NCI-H748 (cell line): ENCODE measurements around the gene S100A7A.
"Not testable (repeated sequence)": the region's sequence is repeated elsewhere in the genome, so short reads cannot be mapped to it uniquely, and the experiment has no call there.

ENCODE experiments used
- DNase-seq: peaks from one replicate; lab custom pipeline; 2025; ENCODE audit not compliant: unreplicated experiment; lab: John Stamatoyannopoulos, UW

S100A7A gene

DNA sequence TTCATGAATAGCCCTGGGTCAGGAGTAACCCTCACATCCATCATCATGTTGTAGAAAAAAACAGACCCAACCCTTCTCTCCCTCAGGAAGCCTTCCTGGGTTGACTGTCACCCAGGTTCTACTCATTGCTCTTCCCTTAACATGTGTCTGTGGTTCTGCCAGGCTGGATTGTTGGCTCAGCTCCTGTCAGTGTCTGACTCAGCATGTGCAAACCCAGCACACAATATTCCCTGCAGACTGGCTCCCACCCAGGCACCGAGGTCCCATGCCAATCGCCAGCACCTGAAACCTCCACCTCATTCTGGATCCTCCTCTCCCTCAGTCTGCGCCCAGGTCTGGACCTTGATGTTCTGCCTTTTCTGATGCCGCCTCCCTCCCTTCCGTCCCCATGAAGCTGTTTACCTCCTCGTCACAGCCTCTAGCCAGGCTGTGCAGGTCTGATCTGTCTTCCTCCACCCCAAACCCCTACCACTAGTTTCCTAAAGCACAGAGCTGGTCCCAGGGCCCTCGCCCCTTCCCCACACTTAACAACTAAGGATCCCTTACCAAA is 21.1 kb upstream of the S100A7A start:
- no peak for DNase-seq

DNA sequence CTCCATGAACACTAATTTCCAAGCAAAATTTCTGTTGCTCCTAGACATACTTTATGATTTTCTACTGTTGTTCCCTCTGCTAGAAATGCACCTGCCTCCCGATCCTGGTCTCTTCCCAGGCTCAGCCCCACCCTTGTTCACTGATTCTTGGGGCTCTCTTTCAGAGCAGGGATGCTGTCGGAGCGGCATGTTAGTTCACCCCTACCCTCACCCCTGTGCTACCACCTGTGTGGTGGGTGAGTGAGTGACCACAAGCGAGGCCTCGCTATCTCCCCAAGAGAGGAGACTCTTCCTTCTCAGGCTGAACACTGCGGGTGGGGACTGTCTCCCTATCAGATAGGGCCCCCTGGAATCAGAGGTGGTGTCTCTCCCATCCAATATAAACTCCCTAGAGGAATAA is 20.5 kb upstream of the S100A7A start:
- DNase-seq: no peak

DNA sequence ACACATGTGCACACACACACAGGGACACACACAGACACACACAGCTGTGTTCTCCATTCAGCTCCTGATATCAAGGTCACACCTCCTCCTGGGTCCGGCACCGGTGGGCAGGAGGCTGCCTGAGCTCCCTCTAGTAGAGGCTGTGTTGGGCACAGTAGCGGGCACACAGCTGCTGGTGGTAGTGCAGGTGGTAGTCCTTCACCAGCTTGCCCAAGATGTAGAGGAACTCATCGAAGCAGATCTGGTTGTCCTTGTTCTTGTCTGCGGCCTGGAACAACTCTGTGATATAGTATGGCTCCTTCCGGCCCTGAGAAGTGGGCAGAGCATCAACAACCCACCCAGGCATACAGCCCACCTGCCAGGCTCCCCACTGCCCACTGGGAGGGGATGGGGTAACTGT is 19.9 kb upstream of the S100A7A start:
- no peak for DNase-seq

DNA sequence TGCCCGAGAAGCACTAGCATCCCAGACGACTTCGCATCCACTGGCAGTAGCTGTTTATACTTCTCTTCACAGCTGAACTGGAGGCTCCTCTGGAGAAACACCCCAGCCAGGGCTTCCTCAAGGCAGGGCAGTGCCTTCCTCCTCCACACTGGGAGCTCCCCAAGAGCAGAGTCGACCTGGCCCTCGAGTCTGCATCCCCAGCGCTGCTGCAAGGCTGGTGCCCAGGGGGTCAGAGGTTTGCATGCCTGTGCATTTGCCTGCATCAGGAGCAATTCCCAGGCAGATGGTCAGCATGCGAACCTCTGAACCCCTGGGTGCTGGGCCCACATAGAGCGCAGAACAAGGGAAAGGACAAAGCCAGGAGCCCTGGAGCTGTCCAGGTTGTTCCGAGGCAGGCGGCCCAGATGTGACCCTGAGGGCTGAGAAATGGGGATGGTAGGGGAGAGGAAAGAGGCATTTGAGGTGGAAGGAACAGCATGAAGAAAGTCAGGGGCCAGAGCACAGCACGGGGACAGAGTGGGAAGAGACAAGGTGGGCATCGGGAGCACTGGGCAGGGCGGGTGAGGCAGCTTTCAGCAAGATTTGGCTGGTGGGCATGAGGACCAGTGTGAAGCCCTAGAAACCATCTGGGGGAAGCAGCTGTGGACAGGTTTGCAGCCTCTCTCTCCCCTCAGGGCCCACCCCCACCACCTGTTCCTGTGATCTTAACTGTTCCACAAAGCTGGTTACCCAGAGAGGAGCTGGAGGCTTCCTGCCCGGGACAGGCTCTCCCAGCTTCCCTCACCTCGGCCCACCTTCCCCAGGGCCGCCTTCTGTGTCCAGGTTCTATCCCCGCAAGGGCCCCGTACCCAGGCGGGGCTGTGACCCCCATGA is 19.0 kb upstream of the S100A7A start:
- no peak for DNase-seq

DNA sequence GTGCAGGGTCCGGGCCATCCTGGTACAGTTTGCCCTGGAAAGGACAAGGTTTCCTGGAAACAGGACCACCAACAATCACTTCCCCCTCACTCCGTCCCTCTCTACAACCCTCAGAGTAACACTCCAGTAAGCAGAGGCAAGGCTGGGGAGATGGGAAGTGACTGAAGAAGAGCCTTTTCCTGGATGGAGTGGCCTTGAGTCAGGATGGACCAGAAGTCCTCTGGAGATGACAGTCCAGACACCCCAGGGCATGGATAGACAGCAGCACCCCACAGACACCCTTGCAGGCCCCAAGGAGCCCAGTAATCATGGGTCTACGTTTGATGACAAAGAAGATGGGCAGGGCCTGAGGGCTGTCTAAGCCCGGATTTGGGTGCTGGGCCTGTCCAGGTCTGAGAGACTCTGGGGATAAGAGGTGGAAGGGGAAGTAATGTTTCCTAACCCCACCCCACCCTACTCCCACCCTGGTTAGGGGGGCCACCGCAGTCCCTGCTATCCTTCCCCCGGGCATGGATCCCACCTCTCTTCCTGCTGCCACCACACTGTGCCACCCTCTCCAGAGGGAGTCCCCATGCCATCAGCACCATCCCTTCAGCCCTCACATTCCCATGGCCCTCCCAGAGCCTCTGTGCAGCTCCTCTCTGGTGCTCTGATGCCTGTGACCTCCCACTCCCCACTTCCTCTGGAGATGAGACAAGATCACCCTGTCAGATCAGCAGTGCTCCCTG is 18.2 kb upstream of the S100A7A start:
- no peak for DNase-seq

DNA sequence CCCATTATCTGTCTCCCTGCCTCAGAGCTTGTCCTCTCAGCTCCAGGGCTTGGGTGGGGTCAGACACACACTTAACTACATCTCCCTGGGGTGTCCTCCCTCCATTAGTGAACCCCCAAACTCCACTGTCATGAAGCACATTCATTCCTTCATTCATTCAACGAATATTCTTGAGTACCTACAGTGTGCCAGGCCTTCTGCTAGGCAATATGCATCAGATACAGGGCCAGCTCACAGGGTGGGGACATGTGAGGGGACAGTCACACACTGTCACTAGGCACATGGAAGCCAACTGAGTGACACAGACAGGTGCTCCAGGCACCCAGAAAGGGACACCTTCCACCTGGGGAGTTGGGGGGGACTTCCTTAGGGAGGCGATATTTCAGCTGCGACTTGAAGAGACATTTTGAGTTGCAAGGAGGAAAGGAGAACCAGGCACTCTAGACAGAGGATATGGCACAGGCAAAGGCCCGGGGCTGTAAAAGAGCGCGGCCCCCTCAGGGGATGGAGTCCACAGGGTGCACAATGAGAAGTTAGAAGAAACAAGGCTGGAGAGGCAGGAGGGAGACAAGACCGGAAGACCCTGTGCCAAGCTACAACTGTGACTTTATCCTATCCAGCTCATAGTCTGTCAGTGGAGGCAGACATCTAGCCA is 16.8 kb upstream of the S100A7A start:
- no peak for DNase-seq

DNA sequence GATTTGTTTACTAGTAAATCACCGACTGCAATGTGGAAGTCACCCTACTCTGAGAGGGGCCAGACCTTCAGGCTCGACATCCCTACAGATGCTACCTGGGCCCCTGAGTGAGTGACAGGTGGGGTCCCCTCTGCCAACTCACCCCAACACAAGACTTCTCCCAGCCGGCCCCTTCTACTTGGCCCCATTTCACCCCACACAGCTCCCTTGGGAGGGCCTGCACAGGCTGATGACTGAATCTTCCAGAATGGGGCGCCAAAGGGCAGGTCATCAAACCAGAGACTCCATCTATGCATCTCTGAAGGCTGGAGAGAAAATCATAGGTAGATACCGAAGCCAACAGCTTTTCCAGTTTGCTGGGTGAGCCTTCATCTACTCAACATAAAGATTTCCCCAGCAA is 16.1 kb upstream of the S100A7A start:
- peak; percentile 42 for DNase-seq

DNA sequence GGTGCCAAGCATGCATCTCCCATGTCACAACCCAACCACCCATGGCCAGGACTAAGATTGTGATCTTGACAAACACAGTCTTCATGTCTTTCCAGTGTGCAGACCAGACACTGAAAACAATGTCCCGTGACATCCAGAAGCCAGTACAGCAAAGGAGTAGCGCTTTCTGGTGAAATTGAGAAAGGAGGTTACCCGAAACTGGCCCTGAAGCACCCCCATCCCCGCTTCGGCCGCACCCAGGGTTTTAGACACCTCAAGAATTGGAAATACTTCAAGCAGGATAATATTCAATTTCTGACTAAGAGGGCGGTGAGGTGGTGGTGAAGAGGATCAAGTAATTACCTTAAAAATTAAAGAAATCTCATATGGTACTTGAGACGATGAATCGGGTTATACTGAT is 14.9 kb upstream of the S100A7A start:
- DNase-seq: no peak

DNA sequence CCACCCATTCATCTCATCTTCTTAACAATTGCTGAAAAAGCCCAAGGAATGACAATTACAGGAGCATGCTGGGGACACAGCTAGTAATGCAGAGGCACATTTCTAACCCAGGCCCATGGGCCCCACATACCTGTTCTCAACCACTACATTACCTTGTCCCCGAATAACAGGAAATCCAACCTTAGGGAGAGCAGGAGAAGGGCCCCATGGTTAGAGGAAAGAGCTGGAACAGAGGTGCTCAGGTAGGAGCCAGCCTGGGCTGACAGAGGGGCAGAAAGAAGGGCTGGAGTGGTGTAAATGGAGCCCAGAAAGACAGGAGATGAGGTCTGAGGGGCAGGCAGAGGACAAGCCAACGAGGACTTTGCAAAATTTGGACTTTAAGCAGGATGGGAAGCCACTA is 14.1 kb upstream of the S100A7A start:
- DNase-seq: no peak

DNA sequence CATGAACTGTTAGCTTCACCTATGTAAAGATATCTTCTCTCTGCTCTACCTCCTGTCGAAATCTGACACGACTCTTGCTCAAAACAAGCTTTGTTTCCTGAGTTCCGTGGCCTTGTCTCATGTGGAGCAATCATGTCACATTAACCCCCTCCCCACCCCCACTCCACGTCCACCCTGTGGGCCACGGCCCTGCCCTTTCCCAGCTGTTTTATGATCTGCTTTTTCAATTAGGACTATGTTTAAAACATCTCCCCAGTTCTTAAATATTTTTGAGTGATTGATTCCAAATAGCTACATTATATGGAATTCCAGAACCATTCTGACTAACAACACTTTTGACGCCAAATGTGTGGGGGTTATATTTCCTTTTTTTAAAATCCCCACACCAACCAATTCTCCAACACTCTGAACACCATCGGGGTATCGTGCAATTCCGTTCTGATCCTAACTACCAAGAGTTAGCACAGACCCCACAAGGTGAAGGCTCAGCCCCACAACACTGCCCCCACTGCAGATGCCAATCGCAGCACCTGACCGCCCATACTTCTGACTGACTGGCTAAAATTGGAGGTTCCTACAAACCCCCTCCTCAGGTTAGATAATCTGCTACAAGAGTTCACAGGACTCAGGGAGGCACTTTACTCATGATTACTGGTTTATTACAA is 12.8 kb upstream of the S100A7A start:
- no peak for DNase-seq

DNA sequence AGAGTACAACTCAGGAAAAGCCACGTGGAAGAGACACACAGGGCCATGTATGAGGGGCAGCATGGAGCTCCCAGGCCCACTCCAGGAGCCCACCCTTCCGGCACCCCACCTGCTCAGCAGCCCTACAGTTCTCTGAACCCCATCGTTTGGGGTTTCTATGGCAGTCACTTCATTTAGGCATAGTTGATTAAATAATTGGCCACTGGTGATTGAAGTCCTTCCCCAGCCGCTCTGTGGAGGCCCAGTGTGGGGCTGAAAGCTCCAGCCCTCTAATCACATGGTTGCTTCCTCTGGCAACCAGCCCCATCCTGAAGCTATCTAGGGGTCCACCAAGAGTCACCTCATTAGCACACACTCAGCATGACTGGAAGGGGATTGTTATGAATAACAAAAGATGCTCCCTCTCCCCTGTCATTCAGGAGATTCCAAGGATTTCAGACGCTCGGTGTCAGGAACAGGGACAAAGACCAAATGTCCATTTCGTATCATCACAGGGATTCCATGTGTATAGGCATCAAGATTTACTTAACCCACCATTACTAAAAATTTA is 12.2 kb upstream of the S100A7A start:
- DNase-seq: no peak

DNA sequence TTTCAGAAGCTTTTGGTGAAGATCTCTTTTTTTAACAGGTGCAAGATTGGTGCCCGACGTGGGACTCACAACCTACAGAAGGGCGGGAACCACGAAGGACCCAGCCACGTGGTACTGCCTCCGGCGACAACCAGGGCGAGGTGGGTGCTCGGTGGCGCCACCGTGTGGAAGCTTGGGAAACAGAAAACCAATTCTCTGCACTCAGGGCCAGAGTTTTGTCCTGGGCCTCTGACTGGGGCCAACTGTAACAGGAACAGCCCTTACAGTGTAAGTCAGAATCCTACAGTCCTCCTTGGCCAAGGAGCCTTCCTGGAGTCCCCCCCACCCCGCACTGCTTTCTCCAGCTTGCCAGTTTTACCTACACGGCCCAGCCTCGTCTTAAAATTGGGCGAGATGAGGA is 11.6 kb upstream of the S100A7A start:
- DNase-seq: peak; percentile 22

DNA sequence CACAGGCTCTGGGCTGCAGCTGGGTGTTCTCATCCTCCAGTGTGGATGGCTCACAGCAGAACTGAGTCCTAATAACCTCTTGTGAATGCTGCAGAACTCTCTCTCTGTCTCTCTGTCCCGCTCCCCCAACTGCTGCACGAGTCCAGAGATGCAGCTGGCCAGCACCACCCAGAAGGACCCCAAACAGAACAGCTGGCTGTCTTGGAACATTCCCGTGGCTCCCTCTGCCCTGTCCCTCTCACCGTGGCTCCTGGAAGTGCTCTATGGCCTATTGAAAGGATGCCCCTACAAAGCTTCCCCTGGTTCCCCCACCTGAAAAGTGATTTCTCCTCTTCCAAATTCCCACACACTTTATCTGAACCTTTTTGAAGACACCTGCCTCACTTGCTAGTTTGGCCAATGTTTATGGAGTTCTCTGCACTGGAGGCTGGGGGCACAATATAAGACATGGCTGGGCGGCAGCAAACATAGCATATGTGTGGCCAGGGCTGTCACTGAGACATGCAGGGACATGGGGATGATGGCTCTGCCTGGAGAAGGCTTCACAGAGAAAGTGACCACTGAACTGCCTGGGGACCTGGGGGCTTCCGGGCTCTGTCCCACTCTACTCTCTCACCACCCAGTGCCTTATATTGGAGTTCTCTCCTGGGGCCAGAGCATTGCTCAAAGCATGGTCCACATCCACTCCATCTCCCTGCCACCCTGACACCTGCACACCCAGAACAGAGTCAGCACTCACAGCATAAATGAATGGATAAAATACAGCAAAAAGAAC is 10.3 kb upstream of the S100A7A start:
- DNase-seq: not testable (repeated sequence)

DNA sequence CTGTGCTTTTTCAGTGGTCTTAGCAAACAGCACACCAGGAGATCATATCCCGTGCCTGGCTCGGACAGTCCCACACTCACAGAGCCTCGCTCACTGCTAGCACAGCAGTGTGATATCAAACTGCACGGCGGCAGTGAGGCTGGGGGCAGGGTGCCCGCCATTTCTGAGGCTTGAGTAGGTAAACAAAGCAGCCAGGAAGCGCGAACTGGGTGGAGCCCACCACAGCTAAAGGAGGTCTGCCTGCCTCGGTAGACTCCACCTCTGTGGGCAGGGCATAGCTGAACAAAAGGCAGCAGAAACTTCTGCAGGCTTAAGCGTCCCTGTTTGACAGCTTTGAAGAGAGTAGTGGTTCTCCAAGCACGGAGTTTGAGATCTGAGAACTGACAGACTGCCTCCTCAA is 9.0 kb upstream of the S100A7A start:
- DNase-seq: peak; percentile 87

DNA sequence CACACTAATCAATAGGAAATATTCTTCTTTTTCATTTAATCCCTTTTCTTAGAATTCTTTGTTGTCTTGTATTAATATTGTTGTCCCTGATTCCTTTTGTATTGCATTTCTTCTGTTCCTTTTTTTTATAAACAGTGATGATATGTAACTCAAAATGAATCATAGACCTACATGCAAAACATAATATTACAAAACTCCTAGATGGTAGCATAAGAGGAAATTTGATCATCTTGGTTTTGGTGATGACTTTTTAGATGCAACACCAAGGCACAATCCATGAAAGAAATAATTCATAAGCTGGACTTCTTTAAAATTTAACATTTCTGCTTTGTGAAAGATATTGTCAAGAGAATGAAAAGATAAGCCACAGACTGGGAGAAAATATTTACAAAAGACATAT is 2.4 kb upstream of the S100A7A start:
- DNase-seq: not testable (repeated sequence)

DNA sequence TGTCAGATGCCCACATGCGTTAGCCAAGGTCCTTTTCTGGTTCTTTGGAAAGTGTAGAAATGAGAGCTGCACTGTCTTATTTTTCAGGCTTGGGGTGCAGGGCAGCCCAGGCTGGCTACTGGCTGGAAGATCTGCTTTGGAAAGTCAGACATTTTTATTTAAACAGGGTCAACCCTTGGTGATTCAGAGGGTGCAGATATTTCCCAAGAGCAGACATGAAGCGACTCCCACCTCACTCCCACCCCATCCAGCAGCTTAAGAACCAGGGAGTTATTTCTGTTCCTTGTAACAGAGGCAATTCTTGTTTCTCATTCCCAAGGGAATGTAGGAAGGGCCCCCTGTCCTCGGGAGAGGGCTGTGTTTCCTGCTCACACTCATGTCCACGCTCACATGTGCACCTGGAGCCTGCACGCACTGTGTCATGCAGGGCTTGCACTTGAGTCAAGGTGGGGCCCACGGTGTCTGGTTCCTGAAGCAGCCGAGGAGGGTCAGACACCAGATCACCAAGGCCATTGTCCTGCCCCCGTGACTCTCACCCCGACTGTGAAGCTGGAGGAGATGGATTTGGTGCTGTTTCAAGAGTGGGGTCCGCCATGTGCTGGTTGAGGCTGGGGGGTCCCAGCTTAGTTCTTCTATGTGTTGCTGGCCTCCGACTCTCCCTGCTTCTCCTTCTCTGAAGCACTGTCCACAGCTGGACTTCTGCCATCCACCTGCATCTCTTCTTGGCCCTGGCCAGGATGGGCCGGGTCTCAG is 992 bp downstream of the S100A7A start:
- DNase-seq: no peak

DNA sequence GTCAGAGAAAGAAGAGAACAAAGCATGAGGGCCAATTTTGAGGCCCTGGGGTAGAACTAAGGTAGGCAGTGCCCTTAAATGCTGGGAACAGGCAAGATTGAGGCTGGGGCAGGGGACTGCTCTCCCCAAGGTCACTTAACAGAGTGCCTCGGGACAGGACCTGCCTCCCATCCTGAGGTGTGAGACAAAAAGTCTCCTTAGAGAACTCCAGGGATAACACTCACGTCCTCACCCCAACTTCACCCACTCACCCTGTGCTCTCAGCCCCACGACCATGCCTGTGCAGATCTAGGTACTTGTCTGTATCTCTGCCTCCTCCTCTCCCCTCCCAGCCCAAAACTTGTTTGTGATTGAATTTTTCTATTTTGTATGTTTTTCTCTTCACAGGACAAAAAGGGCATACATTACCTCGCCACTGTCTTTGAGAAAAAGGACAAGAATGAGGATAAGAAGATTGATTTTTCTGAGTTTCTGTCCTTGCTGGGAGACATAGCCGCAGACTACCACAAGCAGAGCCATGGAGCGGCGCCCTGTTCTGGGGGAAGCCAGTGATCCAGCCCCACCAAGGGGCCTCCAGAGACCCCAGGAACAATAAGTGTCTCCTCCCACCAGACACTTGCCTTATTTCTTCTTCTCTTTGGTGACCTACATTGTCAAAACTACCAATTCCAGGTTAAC is 2.6 kb downstream of the S100A7A start:
- not testable (repeated sequence) for DNase-seq

DNA sequence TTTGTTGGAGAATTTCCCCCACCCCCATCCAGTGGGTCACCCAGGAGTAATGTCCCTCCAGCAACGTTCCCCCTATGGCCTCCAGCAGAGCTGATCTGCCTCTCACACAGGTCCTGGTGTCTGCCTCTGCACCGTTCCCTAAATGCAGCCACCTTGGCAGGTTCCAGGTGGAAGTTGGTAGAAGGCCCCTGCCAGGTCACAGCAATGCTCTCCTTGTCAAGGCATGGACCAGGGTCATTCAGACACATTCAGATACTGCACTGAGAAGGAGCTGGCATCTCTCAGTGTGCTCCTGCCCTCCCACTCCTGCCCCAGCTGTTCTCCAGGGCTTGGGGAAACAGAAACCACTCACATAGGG is 3.1 kb downstream of the S100A7A start:
- not testable (repeated sequence) for DNase-seq

DNA sequence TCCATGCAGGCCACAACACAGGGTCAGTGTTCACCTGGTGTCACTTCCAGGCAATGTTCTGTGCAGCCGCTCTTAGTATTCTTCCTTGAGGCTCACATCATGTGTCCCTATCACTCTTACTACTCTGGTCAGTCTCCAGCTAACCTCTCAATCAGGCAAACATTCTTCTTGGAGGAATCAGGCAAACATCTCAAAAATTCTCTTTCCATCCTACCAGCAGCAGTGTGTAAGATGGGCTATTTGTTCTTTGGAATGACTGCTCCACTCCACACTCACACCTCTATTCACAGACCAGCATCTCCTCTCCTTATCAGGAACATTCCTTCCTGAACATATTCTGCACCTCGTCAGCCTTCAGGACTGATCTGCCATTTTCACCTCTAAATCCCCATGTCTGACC is 4.0 kb downstream of the S100A7A start:
- no peak for DNase-seq
